ENCODE results near the gene SAP25.
"Not testable (repeated sequence)": the region's sequence is repeated elsewhere in the genome, so short reads cannot be mapped to it uniquely, and the experiment has no call there.

SAP25 gene

DNA sequence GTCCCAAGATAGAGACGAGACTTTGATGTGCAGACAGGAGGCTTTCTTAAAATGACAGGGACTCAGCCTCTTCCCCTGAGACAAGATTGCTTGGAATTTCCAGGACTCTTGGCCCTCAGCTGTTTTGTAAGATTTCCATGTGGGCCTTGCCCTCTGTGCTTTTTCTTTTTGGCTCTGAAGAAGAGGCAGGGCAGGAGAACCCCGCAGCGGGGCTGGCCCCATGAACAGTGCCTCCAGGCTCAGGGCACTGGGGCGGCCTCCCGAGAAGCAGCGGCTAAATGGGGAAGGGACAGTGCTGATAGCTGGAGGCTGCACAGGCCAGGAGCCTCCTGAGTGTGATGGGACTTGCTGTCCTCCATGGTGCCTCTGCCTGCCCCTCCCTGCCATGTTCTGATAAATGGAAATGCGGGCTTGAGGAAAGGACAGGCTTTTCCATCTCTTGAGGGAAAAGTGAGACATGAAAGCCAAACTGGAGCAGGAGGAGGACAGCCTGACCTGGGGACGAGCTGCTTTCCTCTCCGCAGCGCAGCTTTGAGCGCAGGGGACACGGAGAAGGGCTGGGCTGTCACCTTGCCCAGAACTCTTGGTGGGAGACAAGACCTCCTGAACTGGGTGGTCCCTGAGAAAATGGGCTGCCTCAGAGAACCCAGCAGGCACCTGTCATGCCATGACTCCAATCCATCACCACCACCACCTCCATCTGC lies 12.1 kb downstream of the SAP25 start:
- H3K4me3 ChIP-seq (ENCODE audit: low read depth, low read length), result no peak overlapping the region
- TF ChIP-seq CTCF (IDR thresholded peaks at IDR 0.05; ENCODE audit: low read depth, low read length, missing control alignments), result no peak
- no peak for DNase-seq (ENCODE audit: low read depth)
- in situ Hi-C loops (cut with HindIII; ENCODE audit: low sequenced_read_pairs), result no loop called here

DNA sequence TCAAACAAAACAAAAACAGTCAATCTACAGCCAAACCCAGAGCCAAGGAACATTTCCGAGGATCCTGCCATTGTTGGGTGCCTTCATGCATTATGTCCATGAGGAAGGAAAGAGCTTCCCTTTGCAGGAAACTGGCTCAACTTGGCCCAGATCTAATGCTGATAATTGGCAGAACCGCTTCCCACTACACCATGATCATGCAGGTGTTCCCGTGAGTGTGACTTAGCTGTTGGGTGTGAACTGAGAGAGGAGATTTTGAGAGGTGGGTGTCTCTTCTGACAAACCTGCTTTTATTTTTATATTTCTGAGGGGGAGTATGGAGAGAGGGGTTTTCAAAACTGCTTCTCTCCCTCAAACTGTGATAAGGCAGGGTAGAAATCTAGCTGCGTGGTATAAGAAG lies 14.6 kb downstream of the SAP25 start:
- in situ Hi-C loops (cut with HindIII; ENCODE audit: low sequenced_read_pairs), result no loop called here
- no peak overlapping the region for H3K4me3 ChIP-seq (ENCODE audit: low read depth, low read length)
- no peak for TF ChIP-seq CTCF (IDR thresholded peaks at IDR 0.05; ENCODE audit: low read depth, low read length, missing control alignments)
- DNase-seq (ENCODE audit: low read depth), result no peak

DNA sequence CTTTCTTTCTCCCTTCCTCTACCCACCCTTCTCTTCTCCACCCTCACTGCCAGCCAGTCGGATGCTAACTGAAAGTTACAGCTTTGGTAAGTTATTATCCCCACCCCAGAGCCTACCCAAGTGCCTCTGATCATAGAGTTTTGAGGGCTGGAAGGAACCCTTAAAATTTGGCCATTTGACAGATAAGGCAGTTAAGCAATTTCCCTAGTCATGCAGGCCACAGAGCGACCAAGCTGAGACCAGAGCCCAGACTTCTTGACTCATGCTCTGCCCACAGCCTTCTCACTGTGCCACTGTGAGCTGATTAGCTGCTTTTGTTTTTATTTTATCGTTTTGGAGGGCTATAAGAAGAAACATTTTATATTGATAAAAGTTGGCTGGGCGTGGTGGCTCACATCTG lies 17.2 kb downstream of the SAP25 start:
- no peak for TF ChIP-seq CTCF (IDR thresholded peaks at IDR 0.05; ENCODE audit: low read depth, low read length, missing control alignments)
- DNase-seq (ENCODE audit: low read depth), result no peak
- in situ Hi-C loops (cut with HindIII; ENCODE audit: low sequenced_read_pairs), result no loop called here
- no peak overlapping the region for H3K4me3 ChIP-seq (ENCODE audit: low read depth, low read length)

DNA sequence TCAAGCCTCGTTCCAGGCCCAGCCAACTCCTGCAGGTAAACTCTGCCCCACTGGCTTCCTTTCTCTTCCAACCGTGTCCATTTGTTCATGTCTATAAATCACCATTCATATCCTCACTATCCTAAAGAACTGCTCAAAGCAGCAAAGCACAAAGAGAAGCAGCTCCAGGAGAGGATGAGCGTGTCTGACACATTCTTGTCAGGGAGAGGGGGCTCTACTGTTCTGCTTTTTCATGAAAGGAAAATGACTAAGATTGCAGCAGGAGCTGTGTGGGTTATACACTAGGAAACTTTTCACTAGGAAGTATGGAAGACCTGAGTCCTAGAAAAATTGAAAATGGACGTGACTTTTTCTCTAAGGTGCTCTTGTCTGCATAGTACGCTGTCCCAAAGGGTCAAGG lies 18.0 kb downstream of the SAP25 start:
- in situ Hi-C loops (cut with HindIII; ENCODE audit: low sequenced_read_pairs), result no loop called here
- H3K4me3 ChIP-seq (ENCODE audit: low read depth, low read length), result no peak overlapping the region
- no peak for TF ChIP-seq CTCF (IDR thresholded peaks at IDR 0.05; ENCODE audit: low read depth, low read length, missing control alignments)
- DNase-seq (ENCODE audit: low read depth), result no peak

GRCh38 chr7:100553032-100553431 lies 20.7 kb downstream of the SAP25 start:
- no peak for DNase-seq (ENCODE audit: low read depth)
- in situ Hi-C loops (cut with HindIII; ENCODE audit: low sequenced_read_pairs), result no loop called here
- no peak overlapping the region for H3K4me3 ChIP-seq (ENCODE audit: low read depth, low read length)
- TF ChIP-seq CTCF (IDR thresholded peaks at IDR 0.05; ENCODE audit: low read depth, low read length, missing control alignments), result no peak

DNA sequence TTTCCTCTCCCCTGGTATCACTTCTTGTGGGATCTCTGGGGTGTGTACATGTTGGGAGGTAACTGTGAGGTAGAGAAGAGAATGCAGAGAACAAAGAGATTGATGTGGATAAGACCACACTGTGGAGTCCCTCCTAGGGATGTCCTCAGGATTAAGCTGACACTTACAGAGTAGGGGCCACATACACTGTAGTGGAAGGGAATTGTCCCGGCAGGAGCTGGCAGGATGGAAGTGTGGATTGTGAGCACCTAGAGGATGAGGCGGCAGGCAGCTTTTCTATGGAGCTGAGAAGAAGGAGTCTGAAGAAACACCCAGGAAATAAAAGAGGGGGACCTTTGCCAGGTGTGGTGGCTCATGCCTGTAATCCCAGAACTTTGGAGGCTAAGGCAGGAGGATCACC lies 21.2 kb downstream of the SAP25 start:
- in situ Hi-C loops (cut with HindIII; ENCODE audit: low sequenced_read_pairs), result no loop called here
- no peak overlapping the region for H3K4me3 ChIP-seq (ENCODE audit: low read depth, low read length)
- TF ChIP-seq CTCF (IDR thresholded peaks at IDR 0.05; ENCODE audit: low read depth, low read length, missing control alignments), result no peak
- no peak for DNase-seq (ENCODE audit: low read depth)

DNA sequence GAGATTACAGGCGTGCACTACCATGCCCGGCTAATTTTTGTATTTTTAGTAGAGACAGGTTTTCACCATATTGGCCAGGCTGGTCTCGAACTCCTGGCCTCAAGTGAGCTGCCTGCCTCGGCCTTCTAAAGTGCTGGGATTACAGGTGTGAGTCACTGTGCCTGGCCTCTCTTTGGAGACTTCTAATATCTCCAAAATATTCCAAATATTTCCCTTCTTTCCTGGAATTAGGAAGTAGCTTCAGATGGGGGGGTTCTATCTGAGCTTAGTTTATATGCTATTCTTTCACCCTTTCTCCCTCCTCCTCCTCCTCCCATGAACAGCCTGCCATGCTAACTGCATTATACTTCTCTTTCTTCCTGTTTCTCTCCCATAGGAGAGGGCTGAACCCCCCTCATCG lies 25.3 kb downstream of the SAP25 start:
- H3K4me3 ChIP-seq (ENCODE audit: low read depth, low read length); DNase-seq (ENCODE audit: low read depth); in situ Hi-C loops (cut with HindIII; ENCODE audit: low sequenced_read_pairs): not testable (repeated sequence)

All from astrocyte of the cerebellum (primary cell).